Fibroblast of lung (primary cell): ENCODE measurements around the gene GAK. TPM values are rescaled to one million over a fixed set of nuclear protein-coding genes. Genes with fewer than 3 reads are reported as not detected.

Experiments
- DNase-seq, 2 donors: peaks; one replicate each; pipeline versions ENCODE4 v3.0.0 to v3.0.0-alpha.2; 2010; ENCODE audit warnings: low read depth in 2 of 2
- H2AFZ ChIP-seq: 2 replicates; pipeline ENCODE4 v1.5.1; 2012; ENCODE audit warnings: low read length, control low read depth, inconsistent platforms
- H3K27ac ChIP-seq: 2 replicates; pipeline ENCODE4 v1.5.1; 2011; ENCODE audit warnings: low read length, control low read depth; ENCODE audit not compliant: insufficient read depth
- H3K27me3 ChIP-seq: 2 replicates; pipeline ENCODE4 v1.5.1; 2011; ENCODE audit warnings: mild to moderate bottlenecking, low read length; ENCODE audit not compliant: control insufficient read depth, insufficient read depth
- H3K36me3 ChIP-seq: 2 replicates; pipeline ENCODE4 v1.5.1; 2011; ENCODE audit warnings: low read length; ENCODE audit not compliant: control insufficient read depth, insufficient read depth
- H3K4me1 ChIP-seq: 2 replicates; pipeline ENCODE4 v1.5.1; 2011; ENCODE audit warnings: low read length; ENCODE audit not compliant: control insufficient read depth, insufficient read depth; ENCODE audit errors: extremely low read depth
- H3K4me2 ChIP-seq: 2 replicates; pipeline ENCODE4 v1.5.1; 2011; ENCODE audit warnings: low read length, control low read depth; ENCODE audit not compliant: insufficient read depth; ENCODE audit errors: extremely low read depth
- H3K4me3 ChIP-seq, 4 experiments: fragments of 200-600 bp in 1 of 4; sonication (generic) in 1 of 4; replicated peaks in 1 of 4; 2 replicates each; pipeline ENCODE4 v1.5.1; 2011 to 2016; ENCODE audit warnings: low read length in 4 of 4, low read depth in 3 of 4, mild to moderate bottlenecking in 3 of 4, control low read depth in 2 of 4, inconsistent platforms in 1 of 4, mixed read lengths in 1 of 4; ENCODE audit not compliant: insufficient read depth in 1 of 4; ENCODE audit errors: control extremely low read depth in 1 of 4
- H3K79me2 ChIP-seq: 2 replicates; pipeline ENCODE4 v1.5.1; 2012; ENCODE audit warnings: mild to moderate bottlenecking, low read length, inconsistent platforms; ENCODE audit not compliant: control insufficient read depth, insufficient read depth
- H3K9ac ChIP-seq: 2 replicates; pipeline ENCODE4 v1.5.1; 2011; ENCODE audit warnings: mild to moderate bottlenecking, low read length, control low read depth; ENCODE audit not compliant: insufficient read depth
- H3K9me3 ChIP-seq: 2 replicates; pipeline ENCODE4 v1.5.1; 2012; ENCODE audit warnings: low read depth, low read length; ENCODE audit not compliant: control insufficient read depth, insufficient read depth
- H4K20me1 ChIP-seq: 2 replicates; pipeline ENCODE4 v1.5.1; 2011; ENCODE audit warnings: low read length; ENCODE audit not compliant: control insufficient read depth, insufficient read depth; ENCODE audit errors: extremely low read depth
- EZH2 ChIP-seq: IDR thresholded peaks from 2 replicates; pipeline ENCODE4 v1.5.1; 2012; ENCODE audit warnings: low read length, control low read depth, mild to moderate bottlenecking; ENCODE audit errors: missing control alignments
- polyA plus RNA-seq, 2 donors: library from polyadenylated mRNA; depleted of rRNA in 1 of 2; stranded (reverse) in 1 of 2; unstranded in 1 of 2; fragments of >200 nt; gene quantifications; 2 replicates each; pipeline ENCODE4 v1.2.1, GENCODE V29; 2011 to 2012; ENCODE audit warnings: missing spikeins in 1 of 2
- total RNA-seq: library from RNA; depleted of rRNA; stranded (reverse); fragments of >200 nt; gene quantifications from 2 replicates; pipeline ENCODE4 v1.2.1, GENCODE V29; 2014
- TF ChIP-seq, protein P1 (sequence below), 2 donors: IDR thresholded peaks in 1 of 2; conservative IDR thresholded peaks in 1 of 2; 1 replicate in 1 of 2; 2 replicates in 1 of 2; pipeline ENCODE4 v1.5.1; 2011 to 2012; ENCODE audit warnings: low read length in 2 of 2, control low read depth in 1 of 2, inconsistent platforms in 1 of 2, low read depth in 1 of 2, mild to moderate bottlenecking in 1 of 2

Gene GAK
- total and polyA plus RNA-seq, 2 donors (not counting 1 experiment from before 2014, with no cell fraction given) = 10.1 to 48.2 TPM

DNA sequence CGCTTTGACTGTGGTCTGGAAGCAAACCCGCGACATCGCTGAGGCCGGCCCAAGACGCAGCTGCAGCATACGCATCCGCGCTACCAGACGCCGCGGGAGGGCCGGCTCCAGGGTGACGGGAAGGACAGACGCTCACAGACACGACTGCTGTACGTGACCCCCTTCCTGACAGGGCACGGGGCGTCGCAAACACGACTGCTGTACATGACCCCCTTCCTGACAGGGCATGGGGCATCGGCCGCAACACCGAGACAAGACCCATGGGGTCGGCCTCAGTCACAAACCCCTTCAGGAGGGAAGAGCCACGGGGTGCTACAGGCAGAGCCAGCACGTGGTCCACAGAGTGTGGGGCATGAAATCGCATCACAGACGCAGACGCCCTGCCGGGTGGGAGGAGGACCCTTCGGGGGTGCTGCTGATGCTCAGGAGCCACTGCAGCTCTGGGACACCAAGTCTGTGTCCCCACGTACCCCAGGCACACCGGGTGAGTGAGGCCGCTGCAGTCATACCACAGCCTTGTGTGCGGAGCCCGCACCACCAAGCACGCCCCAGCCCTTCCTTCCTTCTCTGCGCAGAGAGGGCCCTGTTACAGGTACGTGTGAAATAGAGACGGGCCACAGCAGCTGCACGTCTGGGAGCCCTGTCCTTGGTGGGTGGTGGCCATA is 67.5 kb downstream of the GAK start:
- H3K27me3 ChIP-seq = no peaks in the 10 kb centered on the region
- H3K4me2 ChIP-seq = no peak overlapping the region
- DNase-seq = no peak
- no peaks in the 10 kb centered on the region for H3K4me1 ChIP-seq
- no peaks in the 10 kb centered on the region for H4K20me1 ChIP-seq
- H3K27ac ChIP-seq = no peak overlapping the region
- no peak overlapping the region for H2AFZ ChIP-seq
- H3K4me3 ChIP-seq = no peak overlapping the region
- no peak for TF ChIP-seq EZH2
- TF ChIP-seq, protein P1, sequence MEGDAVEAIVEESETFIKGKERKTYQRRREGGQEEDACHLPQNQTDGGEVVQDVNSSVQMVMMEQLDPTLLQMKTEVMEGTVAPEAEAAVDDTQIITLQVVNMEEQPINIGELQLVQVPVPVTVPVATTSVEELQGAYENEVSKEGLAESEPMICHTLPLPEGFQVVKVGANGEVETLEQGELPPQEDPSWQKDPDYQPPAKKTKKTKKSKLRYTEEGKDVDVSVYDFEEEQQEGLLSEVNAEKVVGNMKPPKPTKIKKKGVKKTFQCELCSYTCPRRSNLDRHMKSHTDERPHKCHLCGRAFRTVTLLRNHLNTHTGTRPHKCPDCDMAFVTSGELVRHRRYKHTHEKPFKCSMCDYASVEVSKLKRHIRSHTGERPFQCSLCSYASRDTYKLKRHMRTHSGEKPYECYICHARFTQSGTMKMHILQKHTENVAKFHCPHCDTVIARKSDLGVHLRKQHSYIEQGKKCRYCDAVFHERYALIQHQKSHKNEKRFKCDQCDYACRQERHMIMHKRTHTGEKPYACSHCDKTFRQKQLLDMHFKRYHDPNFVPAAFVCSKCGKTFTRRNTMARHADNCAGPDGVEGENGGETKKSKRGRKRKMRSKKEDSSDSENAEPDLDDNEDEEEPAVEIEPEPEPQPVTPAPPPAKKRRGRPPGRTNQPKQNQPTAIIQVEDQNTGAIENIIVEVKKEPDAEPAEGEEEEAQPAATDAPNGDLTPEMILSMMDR (conservative IDR thresholded peaks at IDR 0.05 in 1 of 2, IDR thresholded peaks at IDR 0.05 in 1 of 2; ENCODE audit: low read depth in 1 of 2, low read length in 2 of 2) = no peak
- peaks cover 36% of the 10 kb centered on the region for H3K36me3 ChIP-seq
- no peak overlapping the region for H3K9ac ChIP-seq
- no peaks in the 10 kb centered on the region for H3K9me3 ChIP-seq
- H3K79me2 ChIP-seq = no peaks in the 10 kb centered on the region

DNA sequence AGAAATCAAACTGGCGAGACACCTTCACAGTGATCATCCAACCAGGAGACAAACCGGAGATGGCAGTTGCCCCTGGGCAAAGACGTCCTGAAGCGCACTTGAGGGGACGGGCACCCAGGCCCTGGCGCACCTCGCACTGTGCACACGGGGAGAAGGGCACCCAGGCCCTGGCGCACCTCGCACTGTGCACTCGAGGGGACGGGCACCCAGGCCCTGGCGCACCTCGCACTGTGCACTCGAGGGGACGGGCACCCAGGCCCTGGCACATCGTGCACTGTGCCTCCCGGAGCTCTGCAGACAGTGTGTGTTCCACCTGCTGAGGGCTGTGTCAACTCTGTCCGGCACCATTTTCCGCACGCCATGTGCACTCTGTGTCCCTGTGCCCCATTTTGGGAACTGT is 71.6 kb downstream of the GAK start:
- Histone ChIP-seq H4K20me1 (no peaks in the 10 kb centered on the region), H3K4me3 (no peak overlapping the region), H3K27me3 (no peaks in the 10 kb centered on the region), H3K4me2 (no peak overlapping the region), H3K4me1 (no peaks in the 10 kb centered on the region), H3K36me3 (peaks cover 34% of the 10 kb centered on the region), H2AFZ (no peak overlapping the region), H3K9me3 (no peaks in the 10 kb centered on the region), H3K9ac (no peak overlapping the region), H3K79me2 (no peaks in the 10 kb centered on the region), H3K27ac (no peak overlapping the region)
- TF ChIP-seq, protein P1 (conservative IDR thresholded peaks at IDR 0.05 in 1 of 2, IDR thresholded peaks at IDR 0.05 in 1 of 2; ENCODE audit: low read depth in 1 of 2, low read length in 2 of 2) = no peak
- TF ChIP-seq EZH2 = no peak
- DNase-seq = no peak

DNA sequence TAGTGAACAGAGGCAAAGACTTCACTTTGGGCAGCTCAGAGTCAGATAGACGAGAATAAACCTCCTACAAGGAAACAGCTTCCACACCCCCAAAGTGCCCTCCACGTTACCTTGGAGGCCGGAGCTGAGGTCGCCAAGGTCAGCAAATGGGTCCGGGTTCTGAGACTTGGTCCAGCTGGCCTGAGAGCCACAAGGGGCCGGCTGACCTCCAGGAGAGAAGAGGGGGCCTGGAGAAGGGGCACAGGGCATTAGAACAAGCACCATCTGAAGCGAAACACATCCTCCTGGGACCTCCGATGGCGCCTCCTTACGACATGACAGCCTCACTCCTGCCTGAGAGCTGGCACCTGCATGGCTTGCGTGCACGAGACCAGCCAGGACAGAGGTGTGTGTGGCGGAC is 72.6 kb downstream of the GAK start:
- H3K9me3 ChIP-seq = no peaks in the 10 kb centered on the region
- H2AFZ ChIP-seq = no peak overlapping the region
- peaks cover 28% of the 10 kb centered on the region for H3K36me3 ChIP-seq

More for the DNA sequence above, 72.6 kb downstream of the GAK start:
- Histone ChIP-seq H3K79me2 (no peaks in the 10 kb centered on the region), H3K27me3 (no peaks in the 10 kb centered on the region), H3K4me2 (no peak overlapping the region), H3K4me1 (no peaks in the 10 kb centered on the region), H4K20me1 (no peaks in the 10 kb centered on the region), H3K9ac (no peak overlapping the region), H3K4me3 (no peak overlapping the region), H3K27ac (no peak overlapping the region)
- no peak for DNase-seq
- TF ChIP-seq, protein P1 (conservative IDR thresholded peaks at IDR 0.05 in 1 of 2, IDR thresholded peaks at IDR 0.05 in 1 of 2; ENCODE audit: low read depth in 1 of 2, low read length in 2 of 2) = no peak
- no peak for TF ChIP-seq EZH2
